Measurements from ENCODE around the gene DUSP9.

GRCh38 chrX:153634236-153634635 lies 12.8 kb upstream of the DUSP9 start:
- TF ChIP-seq, protein P1, sequence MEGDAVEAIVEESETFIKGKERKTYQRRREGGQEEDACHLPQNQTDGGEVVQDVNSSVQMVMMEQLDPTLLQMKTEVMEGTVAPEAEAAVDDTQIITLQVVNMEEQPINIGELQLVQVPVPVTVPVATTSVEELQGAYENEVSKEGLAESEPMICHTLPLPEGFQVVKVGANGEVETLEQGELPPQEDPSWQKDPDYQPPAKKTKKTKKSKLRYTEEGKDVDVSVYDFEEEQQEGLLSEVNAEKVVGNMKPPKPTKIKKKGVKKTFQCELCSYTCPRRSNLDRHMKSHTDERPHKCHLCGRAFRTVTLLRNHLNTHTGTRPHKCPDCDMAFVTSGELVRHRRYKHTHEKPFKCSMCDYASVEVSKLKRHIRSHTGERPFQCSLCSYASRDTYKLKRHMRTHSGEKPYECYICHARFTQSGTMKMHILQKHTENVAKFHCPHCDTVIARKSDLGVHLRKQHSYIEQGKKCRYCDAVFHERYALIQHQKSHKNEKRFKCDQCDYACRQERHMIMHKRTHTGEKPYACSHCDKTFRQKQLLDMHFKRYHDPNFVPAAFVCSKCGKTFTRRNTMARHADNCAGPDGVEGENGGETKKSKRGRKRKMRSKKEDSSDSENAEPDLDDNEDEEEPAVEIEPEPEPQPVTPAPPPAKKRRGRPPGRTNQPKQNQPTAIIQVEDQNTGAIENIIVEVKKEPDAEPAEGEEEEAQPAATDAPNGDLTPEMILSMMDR (conservative IDR thresholded peaks at IDR 0.05; ENCODE audit: low read depth, low read length): no peak
- no peak for TF ChIP-seq EZH2phosphoT487 (IDR thresholded peaks at IDR 0.05; ENCODE audit: borderline replicate concordance, low read length)
